Adipocyte (in vitro differentiated cells): ENCODE data around the gene MVP.

Experiments
- DNase-seq: peaks from one replicate; pipeline ENCODE4 v3.0.0-alpha.2; 2015; ENCODE audit warnings: low read depth
- H3K27me3 ChIP-seq: replicated peaks from 2 replicates; pipeline ENCODE4 v1.7.0; 2013; ENCODE audit warnings: mild to moderate bottlenecking, low read length, moderate library complexity; ENCODE audit not compliant: control insufficient read depth, insufficient read depth
- H3K36me3 ChIP-seq: 2 replicates; pipeline ENCODE4 v1.7.0; 2013; ENCODE audit warnings: low read length, mild to moderate bottlenecking, moderate library complexity; ENCODE audit not compliant: control insufficient read depth, insufficient read depth, severe bottlenecking
- H3K4me1 ChIP-seq: 2 replicates; pipeline ENCODE4 v1.7.0; 2013; ENCODE audit warnings: mild to moderate bottlenecking, low read length, moderate library complexity; ENCODE audit not compliant: control insufficient read depth, insufficient read depth
- H3K4me3 ChIP-seq: 2 replicates; pipeline ENCODE4 v1.7.0; 2013; ENCODE audit warnings: mild to moderate bottlenecking, low read length, moderate library complexity
- H3K9ac ChIP-seq: 2 replicates; pipeline ENCODE4 v1.7.0; 2013; ENCODE audit warnings: mild to moderate bottlenecking, low read length, moderate library complexity
- H3K9me3 ChIP-seq: 2 replicates; pipeline ENCODE4 v1.7.0; 2013; ENCODE audit warnings: mild to moderate bottlenecking, low read length, moderate library complexity; ENCODE audit not compliant: control insufficient read depth

Gene MVP

DNA sequence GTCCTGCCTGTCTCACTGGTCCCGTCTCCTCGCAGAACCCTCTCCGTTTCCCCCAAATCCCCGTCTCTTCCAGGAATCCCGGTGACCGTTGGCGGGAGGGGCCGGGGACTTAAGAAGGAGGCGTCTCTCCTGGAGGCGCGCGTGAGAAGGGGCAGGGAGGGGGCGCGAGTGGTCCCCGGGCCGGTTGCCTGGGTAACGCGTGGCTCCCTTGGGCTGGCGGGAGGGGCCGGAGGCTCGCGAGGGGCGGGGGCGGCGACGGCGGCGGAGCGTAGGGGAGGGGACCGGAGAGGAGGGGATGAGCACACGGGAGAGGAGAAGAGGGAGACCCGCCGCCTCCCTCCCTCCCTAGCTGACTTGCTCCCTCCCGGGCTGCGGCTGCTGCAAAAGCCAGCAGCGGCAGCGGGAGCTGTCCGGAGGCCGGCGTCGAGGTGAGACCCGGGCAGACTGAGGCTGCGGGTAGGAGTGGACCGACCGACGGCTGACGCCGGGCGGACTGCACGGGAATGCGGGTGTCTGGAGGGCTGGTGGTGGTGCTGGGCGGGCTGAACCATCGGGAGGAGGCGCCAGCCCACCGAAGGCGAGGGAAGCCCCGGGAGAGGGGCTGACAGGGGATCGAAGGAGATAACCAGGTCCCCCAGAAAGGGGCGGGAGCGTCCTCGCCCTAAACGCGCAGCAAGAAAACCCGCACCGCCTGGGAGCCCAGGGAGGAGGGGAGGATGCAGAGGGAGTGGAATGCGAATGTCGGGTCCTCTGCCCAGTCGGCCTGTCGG, 8.2 kb upstream of the MVP start, which contains the start of gene PRRT2:
PRRT2 (plus strand) TSS at position 298 of the 770 bp plus-strand sequence. CDS start 862 bp downstream, outside the sequence.
- Histone ChIP-seq H3K9me3 (no peaks in the 10 kb centered on the region), H3K27me3 (no peaks in the 10 kb centered on the region), H3K9ac (peak within 1 kb of the TSS; percentile 88), H3K4me3 (peak within 1 kb of the TSS; percentile 82), H3K4me1 (peaks cover 31% of the 10 kb centered on the region), H3K36me3 (peaks cover 15% of the 10 kb centered on the region)
- peak; percentile 81 for DNase-seq

DNA sequence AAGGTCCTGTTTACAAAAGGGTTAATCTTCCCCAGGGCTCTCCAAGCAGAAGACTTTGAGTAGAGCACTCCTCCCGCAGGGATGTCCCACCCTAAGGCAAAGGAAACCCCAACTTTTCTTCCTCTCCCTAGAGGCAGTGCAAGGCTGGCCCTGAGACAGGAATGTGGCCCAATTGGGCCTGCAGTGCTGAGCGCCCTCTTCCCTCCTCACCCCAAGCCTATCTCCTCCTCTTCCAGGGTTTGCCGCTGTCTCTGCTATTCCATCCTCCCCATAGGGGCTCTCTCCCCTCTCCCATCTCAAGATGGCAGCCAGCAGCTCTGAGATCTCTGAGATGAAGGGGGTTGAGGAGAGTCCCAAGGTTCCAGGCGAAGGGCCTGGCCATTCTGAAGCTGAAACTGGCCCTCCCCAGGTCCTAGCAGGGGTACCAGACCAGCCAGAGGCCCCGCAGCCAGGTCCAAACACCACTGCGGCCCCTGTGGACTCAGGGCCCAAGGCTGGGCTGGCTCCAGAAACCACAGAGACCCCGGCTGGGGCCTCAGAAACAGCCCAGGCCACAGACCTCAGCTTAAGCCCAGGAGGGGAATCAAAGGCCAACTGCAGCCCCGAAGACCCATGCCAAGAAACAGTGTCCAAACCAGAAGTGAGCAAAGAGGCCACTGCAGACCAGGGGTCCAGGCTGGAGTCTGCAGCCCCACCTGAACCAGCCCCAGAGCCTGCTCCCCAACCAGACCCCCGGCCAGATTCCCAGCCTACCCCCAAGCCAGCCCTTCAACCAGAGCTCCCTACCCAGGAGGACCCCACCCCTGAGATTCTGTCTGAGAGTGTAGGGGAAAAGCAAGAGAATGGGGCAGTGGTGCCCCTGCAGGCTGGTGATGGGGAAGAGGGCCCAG, 7.3 kb upstream of the MVP start:
- Histone ChIP-seq H3K9me3 (no peaks in the 10 kb centered on the region), H3K4me1 (peaks cover 32% of the 10 kb centered on the region), H3K27me3 (no peaks in the 10 kb centered on the region), H3K4me3 (peak overlapping the region; percentile 82), H3K36me3 (peaks cover 15% of the 10 kb centered on the region), H3K9ac (peak overlapping the region; percentile 88)
- DNase-seq: no peak

DNA sequence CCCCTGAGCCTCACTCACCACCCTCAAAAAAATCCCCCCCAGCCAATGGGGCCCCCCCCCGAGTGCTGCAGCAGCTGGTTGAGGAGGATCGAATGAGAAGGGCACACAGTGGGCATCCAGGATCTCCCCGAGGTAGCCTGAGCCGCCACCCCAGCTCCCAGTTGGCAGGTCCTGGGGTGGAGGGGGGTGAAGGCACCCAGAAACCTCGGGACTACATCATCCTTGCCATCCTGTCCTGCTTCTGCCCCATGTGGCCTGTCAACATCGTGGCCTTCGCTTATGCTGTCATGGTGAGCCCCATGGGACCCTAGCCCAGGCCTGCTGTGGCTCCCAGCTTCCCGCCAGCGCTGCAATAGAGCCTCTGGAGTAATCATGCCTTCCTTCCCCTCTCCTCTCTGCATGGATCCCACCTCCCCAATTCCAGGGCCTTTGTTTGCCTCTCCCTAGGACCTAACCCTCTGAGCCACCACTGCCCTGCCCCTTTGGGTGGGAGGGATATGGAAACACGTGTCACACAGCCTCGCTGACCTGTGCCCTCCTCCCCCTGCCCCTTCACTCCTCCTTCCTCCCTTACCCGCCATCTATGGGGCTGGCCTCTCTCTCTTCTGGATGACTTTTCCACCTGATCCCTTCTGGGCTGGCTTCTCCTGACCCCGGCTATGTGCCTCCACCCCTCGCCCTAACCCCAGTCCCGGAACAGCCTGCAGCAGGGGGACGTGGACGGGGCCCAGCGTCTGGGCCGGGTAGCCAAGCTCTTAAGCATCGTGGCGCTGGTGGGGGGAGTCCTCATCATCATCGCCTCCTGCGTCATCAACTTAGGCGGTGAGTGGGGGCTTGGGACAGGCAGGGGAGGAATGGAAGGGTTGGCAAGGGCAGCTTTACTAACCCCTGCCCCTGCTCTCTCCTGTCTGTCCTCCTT, 6.4 kb upstream of the MVP start:
- Histone ChIP-seq H3K9me3 (no peaks in the 10 kb centered on the region), H3K4me3 (no peak overlapping the region), H3K4me1 (peaks cover 25% of the 10 kb centered on the region), H3K36me3 (peaks cover 15% of the 10 kb centered on the region), H3K9ac (no peak overlapping the region), H3K27me3 (no peaks in the 10 kb centered on the region)
- no peak for DNase-seq

DNA sequence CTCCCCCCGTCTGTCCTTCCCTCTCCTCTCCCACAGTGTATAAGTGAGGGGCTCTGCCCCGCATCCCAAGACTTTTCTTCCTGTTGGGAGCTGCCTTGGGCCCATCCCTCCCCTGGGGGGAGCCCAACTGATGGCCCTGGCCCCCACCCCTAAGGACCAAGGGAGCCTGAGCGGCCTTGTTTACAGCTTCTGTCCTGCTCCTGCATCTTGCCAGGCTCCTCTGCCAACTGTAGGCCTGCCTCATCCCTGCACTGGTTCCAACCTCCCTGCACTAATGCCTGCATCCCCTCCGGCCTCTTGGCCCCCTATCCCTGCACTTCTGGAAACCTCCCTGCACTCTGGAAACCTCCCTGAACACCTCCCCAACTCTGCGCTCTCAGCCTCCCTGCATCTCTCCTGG, 5.7 kb upstream of the MVP start:
- peaks cover 10% of the 10 kb centered on the region for H3K36me3 ChIP-seq
- no peak for DNase-seq
- no peak overlapping the region for H3K9ac ChIP-seq
- H3K4me1 ChIP-seq: peaks cover 25% of the 10 kb centered on the region
- no peak overlapping the region for H3K4me3 ChIP-seq
- H3K27me3 ChIP-seq: no peaks in the 10 kb centered on the region
- H3K9me3 ChIP-seq: no peaks in the 10 kb centered on the region

DNA sequence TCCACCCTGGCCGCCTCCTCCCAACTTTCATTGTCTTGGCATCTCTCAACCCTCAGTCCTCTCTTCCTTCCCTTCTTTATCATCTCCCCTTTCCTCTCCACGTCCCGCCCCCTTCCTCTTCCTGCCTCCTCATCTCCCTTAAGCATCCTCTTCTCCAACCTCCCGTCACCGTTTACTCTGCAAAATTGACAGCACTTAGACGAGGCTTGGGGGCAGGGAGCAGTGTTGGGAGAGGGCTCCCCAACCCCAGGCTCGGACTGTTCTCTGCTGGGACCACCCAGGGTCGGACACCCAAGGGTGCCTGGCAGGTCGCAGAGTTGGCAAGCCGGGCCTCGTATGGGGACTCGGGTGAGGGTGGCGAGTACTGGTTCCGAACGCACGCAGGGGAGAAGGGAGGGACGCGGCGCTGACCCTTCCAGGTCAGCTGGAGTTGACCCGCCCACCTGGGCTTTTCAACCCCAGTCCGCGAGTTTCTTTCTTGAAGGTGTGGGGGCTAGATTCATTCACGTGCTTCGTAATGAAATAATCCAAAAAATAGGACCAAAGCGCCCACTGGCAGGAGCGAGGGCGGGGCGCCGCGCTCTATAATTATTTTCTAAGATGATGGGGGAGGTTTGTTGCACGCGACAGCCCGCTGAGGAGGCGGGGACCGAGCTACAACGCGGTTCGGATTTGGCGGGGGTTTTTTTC, 5.1 kb upstream of the MVP start:
- H3K27me3 ChIP-seq: no peaks in the 10 kb centered on the region
- peaks cover 30% of the 10 kb centered on the region for H3K4me1 ChIP-seq
- H3K4me3 ChIP-seq: peak overlapping the region; percentile 89
- no peak for DNase-seq
- H3K9me3 ChIP-seq: no peaks in the 10 kb centered on the region
- H3K9ac ChIP-seq: peak overlapping the region; percentile 91
- H3K36me3 ChIP-seq: peaks cover 10% of the 10 kb centered on the region

DNA sequence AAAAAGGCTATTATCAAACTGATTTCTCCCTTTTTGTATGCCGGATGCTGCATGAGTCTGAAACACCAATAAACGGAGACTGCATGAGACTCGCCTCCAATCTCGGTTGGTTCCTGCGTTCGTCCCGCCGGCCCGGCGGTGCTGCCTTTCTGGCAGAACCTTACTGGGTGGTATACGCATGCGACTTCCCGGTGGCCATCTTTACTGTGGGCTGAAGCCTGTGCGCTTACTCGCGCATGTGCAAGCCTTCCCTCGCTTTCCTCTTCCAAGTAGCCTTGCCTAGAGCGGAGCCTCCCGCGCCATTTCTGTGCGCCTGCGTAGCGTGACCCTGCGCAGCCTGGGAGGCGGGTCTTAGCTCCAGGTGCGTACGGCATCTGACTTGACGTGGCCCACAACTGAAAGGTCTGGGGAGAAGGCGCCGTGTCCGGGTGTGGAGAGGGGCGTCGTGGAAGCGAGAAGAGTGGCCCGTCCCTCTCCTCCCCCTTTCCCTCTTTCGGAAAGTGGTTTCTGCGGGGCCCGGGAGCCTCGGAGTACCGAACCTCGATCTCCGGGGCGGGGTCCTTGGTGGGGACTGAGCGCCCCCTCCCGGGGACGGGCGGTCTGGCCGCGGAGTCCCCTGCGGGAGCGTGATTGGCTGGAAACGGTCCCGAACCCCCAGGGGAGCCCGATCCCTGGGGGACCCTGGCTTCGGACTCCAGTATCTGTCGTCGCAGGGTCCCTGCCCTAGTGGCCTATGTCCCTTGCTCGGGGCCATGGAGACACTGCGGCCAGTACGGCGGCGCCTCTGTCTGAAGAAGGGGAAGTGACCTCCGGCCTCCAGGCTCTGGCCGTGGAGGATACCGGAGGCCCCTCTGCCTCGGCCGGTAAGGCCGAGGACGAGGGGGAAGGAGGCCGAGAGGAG, 4.2 kb upstream of the MVP start, which contains the start of gene PAGR1:
PAGR1 (plus strand) TSS at position 360 of the 901 bp plus-strand sequence; CDS start at position 734, 374 bp downstream.
- peaks cover 4% of the 10 kb centered on the region for H3K36me3 ChIP-seq
- H3K27me3 ChIP-seq: no peaks in the 10 kb centered on the region
- peak; percentile 99 for DNase-seq
- H3K9me3 ChIP-seq: no peaks in the 10 kb centered on the region
- H3K4me1 ChIP-seq: peaks cover 21% of the 10 kb centered on the region
- H3K4me3 ChIP-seq: peak within 1 kb of the TSS; percentile 89
- H3K9ac ChIP-seq: peak within 1 kb of the TSS; percentile 91

DNA sequence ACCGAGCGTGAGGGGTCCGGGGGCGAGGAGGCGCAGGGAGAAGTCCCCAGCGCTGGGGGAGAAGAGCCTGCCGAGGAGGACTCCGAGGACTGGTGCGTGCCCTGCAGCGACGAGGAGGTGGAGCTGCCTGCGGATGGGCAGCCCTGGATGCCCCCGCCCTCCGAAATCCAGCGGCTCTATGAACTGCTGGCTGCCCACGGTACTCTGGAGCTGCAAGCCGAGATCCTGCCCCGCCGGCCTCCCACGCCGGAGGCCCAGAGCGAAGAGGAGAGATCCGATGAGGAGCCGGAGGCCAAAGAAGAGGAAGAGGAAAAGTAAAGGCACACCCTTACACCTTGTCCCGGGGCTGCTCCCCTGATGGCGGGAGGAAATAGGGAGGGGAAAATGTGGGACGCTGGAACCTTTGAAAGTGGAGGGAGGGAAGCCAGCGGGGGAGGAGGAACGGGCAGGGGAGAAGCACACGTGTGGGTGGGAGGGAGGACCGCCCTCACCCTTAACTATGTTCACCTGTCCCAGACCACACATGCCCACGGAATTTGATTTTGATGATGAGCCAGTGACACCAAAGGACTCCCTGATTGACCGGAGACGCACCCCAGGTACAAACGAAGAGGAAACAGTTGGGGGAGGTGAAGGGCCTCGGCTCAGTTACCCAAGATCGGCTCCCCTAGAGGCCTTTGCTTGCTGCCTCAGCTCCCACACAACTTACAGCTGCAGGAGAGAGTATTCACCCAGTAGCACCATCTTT, 3.4 kb upstream of the MVP start:
- Histone ChIP-seq H3K36me3 (peaks cover 4% of the 10 kb centered on the region), H3K4me1 (peaks cover 27% of the 10 kb centered on the region), H3K9ac (peak overlapping the region; percentile 91), H3K4me3 (peak overlapping the region; percentile 89), H3K27me3 (no peaks in the 10 kb centered on the region), H3K9me3 (no peaks in the 10 kb centered on the region)
- DNase-seq: peak; percentile 80

DNA sequence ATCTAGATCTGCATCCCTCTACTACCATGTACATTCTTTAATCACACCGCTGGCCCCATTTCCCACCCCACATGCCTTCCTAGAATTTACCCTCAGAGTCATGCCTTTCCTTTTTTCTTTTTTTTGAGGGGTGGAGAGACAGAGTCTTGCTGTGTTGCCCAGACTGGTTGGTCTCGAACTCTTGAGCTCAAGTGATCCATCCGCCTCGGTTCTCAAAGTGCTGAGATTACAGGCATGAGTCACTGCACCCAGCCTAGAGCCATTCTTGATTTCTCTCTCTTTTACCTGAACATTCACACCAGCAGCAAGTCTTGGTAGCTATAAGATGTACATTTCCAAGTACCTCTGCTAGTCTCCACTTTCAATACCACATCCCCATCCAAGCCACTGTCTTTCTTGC, 2.2 kb upstream of the MVP start:
- no peak for DNase-seq
- Histone ChIP-seq H3K9me3 (no peaks in the 10 kb centered on the region), H3K4me3 (no peak overlapping the region), H3K4me1 (peaks cover 36% of the 10 kb centered on the region), H3K27me3 (no peaks in the 10 kb centered on the region), H3K9ac (no peak overlapping the region), H3K36me3 (peaks cover 4% of the 10 kb centered on the region)

DNA sequence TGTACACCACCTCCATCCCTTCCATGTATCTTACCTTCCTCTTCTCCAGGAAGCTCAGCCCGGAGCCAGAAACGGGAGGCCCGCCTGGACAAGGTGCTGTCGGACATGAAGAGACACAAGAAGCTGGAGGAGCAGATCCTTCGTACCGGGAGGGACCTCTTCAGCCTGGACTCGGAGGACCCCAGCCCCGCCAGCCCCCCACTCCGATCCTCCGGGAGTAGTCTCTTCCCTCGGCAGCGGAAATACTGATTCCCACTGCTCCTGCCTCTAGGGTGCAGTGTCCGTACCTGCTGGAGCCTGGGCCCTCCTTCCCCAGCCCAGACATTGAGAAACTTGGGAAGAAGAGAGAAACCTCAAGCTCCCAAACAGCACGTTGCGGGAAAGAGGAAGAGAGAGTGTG, 756 bp upstream of the MVP start:
- DNase-seq: no peak
- H3K9ac ChIP-seq: peak overlapping the region; percentile 97
- H3K27me3 ChIP-seq: no peaks in the 10 kb centered on the region
- peak overlapping the region; percentile 96 for H3K4me3 ChIP-seq
- peaks cover 4% of the 10 kb centered on the region for H3K36me3 ChIP-seq
- H3K9me3 ChIP-seq: no peaks in the 10 kb centered on the region
- H3K4me1 ChIP-seq: peaks cover 47% of the 10 kb centered on the region
